WTC11 (cell line): ENCODE data around the gene MBNL1. TPM values are rescaled to one million over a fixed set of nuclear protein-coding genes. Genes with fewer than 3 reads are reported as not detected.

Source experiments
- ATAC-seq: fragments of 200-7000 bp; cut with Tn5 transposase; 2 replicates; pipeline ENCODE4 v1.10.0; 2021; ENCODE audit warnings: mild to moderate bottlenecking, moderate library complexity
- CTCF ChIA-PET: fragments of 300-600 bp; sonication (Branson Sonifier 250); formaldehyde crosslinking; loops from one replicate; lab custom pipeline; 2021; ENCODE audit warnings: antibody characterized with exemption; lab: Charles Lee
- POLR2A ChIA-PET: fragments of 350-600 bp; sonication (Branson Sonifier 250); formaldehyde crosslinking; loops from one replicate; lab custom pipeline; 2021; ENCODE audit warnings: antibody characterized with exemption; lab: Charles Lee
- DNase-seq: peaks from one replicate; pipeline ENCODE4 v3.0.0; 2021; ENCODE audit warnings: low spot score
- H3K27ac Mint-ChIP-seq: 2 replicates; pipeline ENCODE4 v1.8.0; 2021; ENCODE audit warnings: mixed read lengths
- H3K27me3 Mint-ChIP-seq: 2 replicates; pipeline ENCODE4 v1.8.0; 2021; ENCODE audit warnings: low read depth, mild to moderate bottlenecking, moderate library complexity, mixed read lengths
- H3K36me3 Mint-ChIP-seq: 2 replicates; pipeline ENCODE4 v1.8.0; 2021; ENCODE audit warnings: mixed read lengths
- H3K4me1 Mint-ChIP-seq: 2 replicates; pipeline ENCODE4 v1.8.0; 2022; ENCODE audit warnings: mixed read lengths
- H3K4me3 Mint-ChIP-seq: 2 replicates; pipeline ENCODE4 v1.8.0; 2021; ENCODE audit warnings: mild to moderate bottlenecking, moderate library complexity, mixed read lengths
- H3K9me3 Mint-ChIP-seq: 2 replicates; pipeline ENCODE4 v1.8.0; 2021; ENCODE audit warnings: mixed read lengths
- CREM ChIP-seq: sonication (generic); formaldehyde crosslinking; IDR thresholded peaks from 2 replicates; pipeline ENCODE4 v1.8.1; 2022; ENCODE audit warnings: mild to moderate bottlenecking, missing genetic modification reagents, moderate library complexity
- E2F4 ChIP-seq: sonication (generic); formaldehyde crosslinking; IDR thresholded peaks from 2 replicates; pipeline ENCODE4 v1.8.1; 2022; ENCODE audit warnings: low read depth, mild to moderate bottlenecking, moderate library complexity, missing genetic modification reagents, borderline replicate concordance
- E2F5 ChIP-seq: sonication (generic); formaldehyde crosslinking; IDR thresholded peaks from 2 replicates; pipeline ENCODE4 v1.8.1; 2022; ENCODE audit warnings: mild to moderate bottlenecking, moderate library complexity, missing genetic modification reagents
- EMX1 ChIP-seq: fragments of 250-450 bp; sonication (Bioruptor Pico); IDR thresholded peaks from 2 replicates; pipeline ENCODE4 v1.8.0; 2021; ENCODE audit warnings: mild to moderate bottlenecking
- ESRRA ChIP-seq: sonication (generic); formaldehyde crosslinking; IDR thresholded peaks from 2 replicates; pipeline ENCODE4 v1.8.1; 2022; ENCODE audit warnings: mild to moderate bottlenecking, missing genetic modification reagents, borderline replicate concordance
- ETV6 ChIP-seq: sonication (generic); formaldehyde crosslinking; IDR thresholded peaks from 2 replicates; pipeline ENCODE4 v1.8.1; 2022; ENCODE audit warnings: mild to moderate bottlenecking, missing genetic modification reagents
- FOXK1 ChIP-seq: sonication (generic); formaldehyde crosslinking; IDR thresholded peaks from 2 replicates; pipeline ENCODE4 v1.8.0; 2022; ENCODE audit warnings: mild to moderate bottlenecking, moderate library complexity, missing genetic modification reagents
- FOXP4 ChIP-seq: sonication (generic); formaldehyde crosslinking; IDR thresholded peaks from 2 replicates; pipeline ENCODE4 v1.8.0; 2022; ENCODE audit warnings: mild to moderate bottlenecking, missing genetic modification reagents
- GTF2I ChIP-seq: fragments of 250-450 bp; sonication (Bioruptor Pico); conservative IDR thresholded peaks from 2 replicates; pipeline ENCODE4 v1.4.0; 2021; ENCODE audit warnings: mild to moderate bottlenecking
- JAZF1 ChIP-seq: fragments of 250-450 bp; sonication (Bioruptor Pico); IDR thresholded peaks from 2 replicates; pipeline ENCODE4 v1.9.0; 2021; ENCODE audit warnings: moderate library complexity, mild to moderate bottlenecking, inconsistent platforms
- KAT7 ChIP-seq: sonication (generic); formaldehyde crosslinking; IDR thresholded peaks from 2 replicates; pipeline ENCODE4 v1.8.1; 2023; ENCODE audit warnings: missing genetic modification reagents, mild to moderate bottlenecking, borderline replicate concordance
- NFATC4 ChIP-seq: fragments of 250-450 bp; sonication (Bioruptor Pico); IDR thresholded peaks from 2 replicates; pipeline ENCODE4 v1.9.0; 2021; ENCODE audit warnings: mild to moderate bottlenecking
- PREB ChIP-seq: sonication (generic); formaldehyde crosslinking; IDR thresholded peaks from 2 replicates; pipeline ENCODE4 v1.8.1; 2022; ENCODE audit warnings: mild to moderate bottlenecking, missing genetic modification reagents, moderate library complexity, borderline replicate concordance
- RELA ChIP-seq: sonication (generic); formaldehyde crosslinking; IDR thresholded peaks from 2 replicates; pipeline ENCODE4 v1.8.1; 2022; ENCODE audit warnings: missing genetic modification reagents, mild to moderate bottlenecking, borderline replicate concordance
- SMAD3 ChIP-seq: sonication (generic); formaldehyde crosslinking; IDR thresholded peaks from 2 replicates; pipeline ENCODE4 v1.8.0; 2022; ENCODE audit warnings: missing genetic modification reagents, mild to moderate bottlenecking, borderline replicate concordance
- SP1 ChIP-seq: sonication (generic); formaldehyde crosslinking; conservative IDR thresholded peaks from 2 replicates; pipeline ENCODE4 v1.8.1; 2022; ENCODE audit warnings: missing genetic modification reagents
- USF1 ChIP-seq: sonication (generic); formaldehyde crosslinking; IDR thresholded peaks from 2 replicates; pipeline ENCODE4 v1.8.0; 2022; ENCODE audit warnings: mild to moderate bottlenecking, missing genetic modification reagents
- ZNF232 ChIP-seq: sonication (generic); formaldehyde crosslinking; IDR thresholded peaks from 2 replicates; pipeline ENCODE4 v1.8.0; 2022; ENCODE audit warnings: mild to moderate bottlenecking, missing genetic modification reagents
- ZNF263 ChIP-seq: sonication (generic); formaldehyde crosslinking; IDR thresholded peaks from 2 replicates; pipeline ENCODE4 v1.8.1; 2022; ENCODE audit warnings: low read depth, mild to moderate bottlenecking, moderate library complexity, missing genetic modification reagents
- ZNF317 ChIP-seq: sonication (generic); formaldehyde crosslinking; IDR thresholded peaks from 2 replicates; pipeline ENCODE4 v1.8.1; 2023; ENCODE audit warnings: low read depth, mild to moderate bottlenecking, moderate library complexity, missing genetic modification reagents, borderline replicate concordance
- ZNF423 ChIP-seq: fragments of 250-450 bp; sonication (Bioruptor Pico); IDR thresholded peaks from 2 replicates; pipeline ENCODE4 v2.1.2; 2022; ENCODE audit warnings: mild to moderate bottlenecking, moderate library complexity
- ZNF671 ChIP-seq: fragments of 250-450 bp; sonication (Bioruptor Pico); IDR thresholded peaks from 2 replicates; pipeline ENCODE4 v1.8.0; 2021; ENCODE audit warnings: mild to moderate bottlenecking
- ZSCAN18 ChIP-seq: fragments of 250-450 bp; sonication (Bioruptor Pico); IDR thresholded peaks from 2 replicates; pipeline ENCODE4 v2.1.2; 2022; ENCODE audit warnings: mild to moderate bottlenecking, moderate library complexity
- total RNA-seq: library from RNA; stranded (reverse); gene quantifications from 3 replicates; pipeline ENCODE4 v1.2.3, GENCODE V29; 2021
- TF ChIP-seq, protein P1 (sequence below): fragments of 250-450 bp; sonication (Bioruptor Pico); IDR thresholded peaks from 2 replicates; pipeline ENCODE4 v1.9.0; 2021; ENCODE audit warnings: mild to moderate bottlenecking

The MBNL1 gene
- total RNA-seq, 1 experiment from 2014 or later, result 20.4 TPM

DNA sequence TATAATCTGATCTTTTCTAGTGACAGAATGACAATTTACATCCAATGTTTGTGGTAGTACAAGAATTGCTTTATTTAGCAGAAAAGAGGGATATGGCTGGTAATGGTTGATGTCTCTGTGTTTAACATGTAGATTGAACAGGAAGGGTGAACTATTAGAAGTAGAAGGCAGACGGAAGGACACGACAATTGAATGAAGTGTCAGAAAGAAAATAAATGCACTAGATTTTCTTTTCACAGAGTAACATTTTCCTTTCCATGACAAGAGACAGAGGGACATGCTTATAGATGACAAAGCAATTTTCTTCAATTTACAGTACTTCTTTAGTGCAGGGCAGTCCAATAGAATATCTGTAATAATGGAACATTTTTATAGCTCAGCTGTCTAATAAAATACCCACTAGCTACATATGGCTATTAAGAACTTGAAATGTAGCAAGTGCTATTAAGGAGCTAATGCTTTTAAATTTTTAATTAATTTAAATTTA, 48.9 kb upstream of the MBNL1 start:
- POLR2A ChIA-PET, result no interaction called here
- H3K27ac Mint-ChIP-seq, result no peak overlapping the region
- no peak for TF ChIP-seq FOXP4
- TF ChIP-seq KAT7 (CRISPR knock-in tag), result no peak
- TF ChIP-seq ESRRA (CRISPR knock-in tag), result no peak
- TF ChIP-seq, protein P1, sequence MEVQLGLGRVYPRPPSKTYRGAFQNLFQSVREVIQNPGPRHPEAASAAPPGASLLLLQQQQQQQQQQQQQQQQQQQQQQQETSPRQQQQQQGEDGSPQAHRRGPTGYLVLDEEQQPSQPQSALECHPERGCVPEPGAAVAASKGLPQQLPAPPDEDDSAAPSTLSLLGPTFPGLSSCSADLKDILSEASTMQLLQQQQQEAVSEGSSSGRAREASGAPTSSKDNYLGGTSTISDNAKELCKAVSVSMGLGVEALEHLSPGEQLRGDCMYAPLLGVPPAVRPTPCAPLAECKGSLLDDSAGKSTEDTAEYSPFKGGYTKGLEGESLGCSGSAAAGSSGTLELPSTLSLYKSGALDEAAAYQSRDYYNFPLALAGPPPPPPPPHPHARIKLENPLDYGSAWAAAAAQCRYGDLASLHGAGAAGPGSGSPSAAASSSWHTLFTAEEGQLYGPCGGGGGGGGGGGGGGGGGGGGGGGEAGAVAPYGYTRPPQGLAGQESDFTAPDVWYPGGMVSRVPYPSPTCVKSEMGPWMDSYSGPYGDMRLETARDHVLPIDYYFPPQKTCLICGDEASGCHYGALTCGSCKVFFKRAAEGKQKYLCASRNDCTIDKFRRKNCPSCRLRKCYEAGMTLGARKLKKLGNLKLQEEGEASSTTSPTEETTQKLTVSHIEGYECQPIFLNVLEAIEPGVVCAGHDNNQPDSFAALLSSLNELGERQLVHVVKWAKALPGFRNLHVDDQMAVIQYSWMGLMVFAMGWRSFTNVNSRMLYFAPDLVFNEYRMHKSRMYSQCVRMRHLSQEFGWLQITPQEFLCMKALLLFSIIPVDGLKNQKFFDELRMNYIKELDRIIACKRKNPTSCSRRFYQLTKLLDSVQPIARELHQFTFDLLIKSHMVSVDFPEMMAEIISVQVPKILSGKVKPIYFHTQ, result no peak
- TF ChIP-seq ZNF671, result no peak
- TF ChIP-seq PREB (CRISPR knock-in tag), result no peak
- no peak for TF ChIP-seq ZNF317
- no peak for TF ChIP-seq CREM (CRISPR knock-in tag)
- no peak for TF ChIP-seq E2F5
- no peak for TF ChIP-seq ZNF263 (CRISPR knock-in tag)
- TF ChIP-seq FOXK1 (CRISPR knock-in tag), result no peak
- no peak for TF ChIP-seq NFATC4 (CRISPR knock-in tag)
- TF ChIP-seq RELA (CRISPR knock-in tag), result no peak
- no peak for TF ChIP-seq ZNF423 (CRISPR knock-in tag)
- no peak for TF ChIP-seq SMAD3
- TF ChIP-seq USF1, result no peak
- TF ChIP-seq, all 79 proteins: peak for 0

DNA sequence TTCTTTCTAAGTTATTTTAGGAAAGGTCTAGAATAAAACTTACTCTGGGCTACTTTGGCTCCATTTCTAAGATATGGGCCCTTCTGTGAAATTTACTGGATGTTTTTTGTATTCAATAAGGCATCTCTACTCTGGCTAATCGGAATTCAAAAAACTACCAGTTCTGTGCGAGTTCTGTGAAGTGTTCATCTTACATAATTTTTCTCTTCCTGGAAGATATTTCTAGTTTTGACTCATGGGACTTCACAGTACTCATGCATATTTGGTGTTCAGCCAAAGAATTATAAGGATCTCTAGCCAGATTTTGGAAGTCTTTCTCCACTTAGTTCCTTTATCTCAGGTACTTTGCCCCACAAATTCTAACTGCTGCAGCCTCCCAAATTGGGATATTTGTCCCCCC, 46.4 kb upstream of the MBNL1 start:
- 0 out of 2 replicates have a peak, but pooled peaks cover 2% of the 10 kb centered on the region for H3K4me1 Mint-ChIP-seq
- POLR2A ChIA-PET, result no interaction called here
- peaks cover 10% of the 10 kb centered on the region for H3K9me3 Mint-ChIP-seq
- DNase-seq, result no peak
- H3K27me3 Mint-ChIP-seq, result no peaks in the 10 kb centered on the region
- H3K27ac Mint-ChIP-seq, result no peak overlapping the region
- TF ChIP-seq EMX1 (CRISPR knock-in tag) (no peak), PREB (CRISPR knock-in tag) (no peak), ZSCAN18 (CRISPR knock-in tag) (no peak), ZNF423 (CRISPR knock-in tag) (no peak), GTF2I (CRISPR knock-in tag) (no peak), E2F4 (CRISPR knock-in tag) (no peak), ZNF263 (CRISPR knock-in tag) (no peak), ZNF232 (CRISPR knock-in tag) (no peak), SP1 (CRISPR knock-in tag) (no peak), JAZF1 (CRISPR knock-in tag) (no peak), ETV6 (no peak)
- H3K4me3 Mint-ChIP-seq, result no peak overlapping the region
- CTCF ChIA-PET, result no interaction called here
- no peak for ATAC-seq
- no peaks in the 10 kb centered on the region for H3K36me3 Mint-ChIP-seq

More for the DNA sequence above, 48.9 kb upstream of the MBNL1 start:
- Mint-ChIP-seq H3K36me3 (no peaks in the 10 kb centered on the region), H3K27me3 (no peaks in the 10 kb centered on the region), H3K9me3 (peaks cover 10% of the 10 kb centered on the region), H3K4me3 (no peak overlapping the region), H3K4me1 (0 out of 2 replicates have a peak, but pooled peaks cover 2% of the 10 kb centered on the region)
- DNase-seq (no peak), ATAC-seq (no peak)
- CTCF ChIA-PET, result no interaction called here
